ENCODE measurements around the gene ORAI3. TPM values are rescaled to one million over a fixed set of nuclear protein-coding genes. Genes with fewer than 3 reads are reported as not detected.

The ORAI3 gene
- total RNA-seq, 2 experiments from 2014 or later, result 7.8 to 18.3 TPM

DNA sequence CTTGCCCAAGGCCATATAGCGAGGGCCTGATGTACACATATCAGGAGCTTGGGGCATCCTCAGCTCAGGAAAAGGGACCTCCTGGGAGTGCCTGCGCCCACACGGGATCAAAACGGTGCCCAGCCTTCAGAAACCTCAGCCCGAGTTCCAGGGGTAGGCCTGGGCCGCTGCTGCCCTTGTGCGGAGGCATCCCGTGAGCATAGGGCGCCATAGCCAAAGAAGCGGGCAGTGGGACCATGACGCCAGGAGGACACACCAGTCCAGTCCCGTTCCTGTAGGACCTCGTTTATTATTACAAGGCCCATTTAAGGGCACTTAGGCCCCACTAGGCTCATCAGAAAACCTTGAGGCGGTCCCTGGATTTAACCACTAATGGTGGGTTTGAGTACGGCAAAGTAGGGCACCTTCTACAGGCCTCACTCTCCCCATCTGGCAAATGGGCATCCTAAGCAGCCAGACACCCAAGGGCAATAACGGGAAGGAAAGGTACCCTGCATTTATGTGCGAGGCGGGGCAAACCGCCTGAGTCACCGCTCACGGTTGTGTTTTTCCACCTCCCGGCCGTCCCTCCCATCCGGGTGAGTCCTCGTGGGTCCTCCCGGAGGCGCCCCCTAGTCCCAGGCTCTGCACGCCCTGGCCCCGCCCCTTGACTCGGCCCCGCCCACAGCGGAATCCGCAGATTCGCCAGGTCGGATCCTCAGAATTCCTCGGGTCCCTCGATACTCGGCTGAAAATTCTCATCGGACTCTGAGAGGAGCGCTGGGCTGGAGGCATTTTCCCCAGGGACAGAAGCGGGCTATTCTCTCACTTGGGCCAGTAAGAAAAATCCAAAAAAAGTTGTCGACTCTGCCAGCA, 8.0 kb downstream of the ORAI3 start:
- Histone ChIP-seq H3K36me3 (ENCODE audit: insufficient read depth, low read length) (peaks cover 33% of the 10 kb centered on the region), H3K79me2 (ENCODE audit: insufficient read depth, low read depth, low read length) (peaks cover 27% of the 10 kb centered on the region), H3K9me2 (ENCODE audit: insufficient read depth, low read length) (no peaks in the 10 kb centered on the region), H2AFZ (ENCODE audit: low read length) (peak overlapping the region; percentile 89), H3K4me2 (ENCODE audit: low read length) (peak overlapping the region; percentile 82), H3K9me3 (ENCODE audit: low read length) (no peaks in the 10 kb centered on the region), H3K4me1 (ENCODE audit: insufficient read depth, low read length, poor library complexity, severe bottlenecking) (peaks cover 35% of the 10 kb centered on the region), H3K4me3 (ENCODE audit: low read depth, low read length, poor library complexity, severe bottlenecking) (peak overlapping the region; percentile 75), H4K20me1 (ENCODE audit: insufficient read depth, low read length) (peaks cover 11% of the 10 kb centered on the region), H3K27ac (ENCODE audit: low read depth, low read length, poor library complexity, severe bottlenecking) (peak overlapping the region; percentile 90)
- ChIA-PET CTCF (ENCODE audit: unreplicated experiment) (no interaction called here), POLR2A (interaction anchor here (0.5 kb wide), 1 partner anchor 101 kb away, joined by 3 read pairs; no protein-coding TSS in a partner anchor)
- TF ChIP-seq EZH2phosphoT487 (IDR thresholded peaks at IDR 0.05; ENCODE audit: borderline replicate concordance, low read depth, low read length), result no peak
- TF ChIP-seq, protein P1, sequence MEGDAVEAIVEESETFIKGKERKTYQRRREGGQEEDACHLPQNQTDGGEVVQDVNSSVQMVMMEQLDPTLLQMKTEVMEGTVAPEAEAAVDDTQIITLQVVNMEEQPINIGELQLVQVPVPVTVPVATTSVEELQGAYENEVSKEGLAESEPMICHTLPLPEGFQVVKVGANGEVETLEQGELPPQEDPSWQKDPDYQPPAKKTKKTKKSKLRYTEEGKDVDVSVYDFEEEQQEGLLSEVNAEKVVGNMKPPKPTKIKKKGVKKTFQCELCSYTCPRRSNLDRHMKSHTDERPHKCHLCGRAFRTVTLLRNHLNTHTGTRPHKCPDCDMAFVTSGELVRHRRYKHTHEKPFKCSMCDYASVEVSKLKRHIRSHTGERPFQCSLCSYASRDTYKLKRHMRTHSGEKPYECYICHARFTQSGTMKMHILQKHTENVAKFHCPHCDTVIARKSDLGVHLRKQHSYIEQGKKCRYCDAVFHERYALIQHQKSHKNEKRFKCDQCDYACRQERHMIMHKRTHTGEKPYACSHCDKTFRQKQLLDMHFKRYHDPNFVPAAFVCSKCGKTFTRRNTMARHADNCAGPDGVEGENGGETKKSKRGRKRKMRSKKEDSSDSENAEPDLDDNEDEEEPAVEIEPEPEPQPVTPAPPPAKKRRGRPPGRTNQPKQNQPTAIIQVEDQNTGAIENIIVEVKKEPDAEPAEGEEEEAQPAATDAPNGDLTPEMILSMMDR (conservative IDR thresholded peaks at IDR 0.05; ENCODE audit: low read length), result peak; percentile 66; the same call in 1 of the 2 replicates
- DNase-seq (ENCODE audit: low spot score), result peak; percentile 92
- TSS peak; percentile 94 for BruUV-seq (replicated peaks)
- intact Hi-C loops (cut with micrococcal nuclease; ENCODE audit: unreplicated experiment), result loop anchor here (2.0 to 5.0 kb wide), 2 partner anchors 34 to 115 kb away; partner anchors contain the start of genes FBXL19, ZNF646 and ZNF668

DNA sequence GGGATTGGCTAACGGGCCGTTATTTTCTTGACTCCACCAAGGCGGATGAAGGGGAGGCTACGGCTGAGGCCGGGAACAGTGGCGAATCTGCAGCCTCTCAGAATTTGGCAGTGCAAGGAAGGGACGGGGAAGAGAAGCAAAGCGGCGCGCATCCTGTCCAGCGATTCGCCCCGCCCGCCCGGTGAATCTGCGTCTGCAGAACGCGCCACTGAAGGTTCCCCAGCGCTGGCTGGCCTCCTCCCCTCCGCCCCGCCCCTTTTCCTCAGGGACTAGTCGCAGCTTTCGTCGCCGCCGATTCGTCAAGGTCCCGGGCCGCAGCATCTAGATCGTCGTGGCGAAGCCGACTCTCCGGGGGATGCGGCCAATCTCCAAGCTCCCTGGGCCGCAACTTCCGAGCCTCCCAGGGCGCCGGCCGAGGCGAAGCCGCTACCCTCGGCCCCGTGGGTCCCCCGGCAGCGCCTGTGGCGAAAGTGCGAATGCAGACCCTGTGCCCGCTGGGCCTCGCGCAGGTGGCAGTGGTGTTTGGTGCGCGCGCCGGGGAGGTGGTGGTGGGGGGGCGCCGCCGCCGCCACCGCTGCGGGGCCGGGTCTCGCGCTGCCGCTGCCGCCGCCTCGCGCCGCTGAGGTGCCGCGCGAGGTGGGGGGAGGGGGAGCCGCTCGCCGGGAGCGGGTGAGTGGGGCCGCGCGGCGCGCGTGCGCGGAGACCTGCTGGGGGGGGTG, 8.7 kb downstream of the ORAI3 start, which contains the start of gene SETD1A:
SETD1A (plus strand) TSS at position 299 of the 719 bp plus-strand sequence. CDS start 978 bp downstream, outside the sequence.
- TF ChIP-seq, protein P1 (conservative IDR thresholded peaks at IDR 0.05; ENCODE audit: low read length), result no peak
- TF ChIP-seq EZH2phosphoT487 (IDR thresholded peaks at IDR 0.05; ENCODE audit: borderline replicate concordance, low read depth, low read length), result no peak

More for the DNA sequence above, 8.7 kb downstream of the ORAI3 start, which contains the start of gene SETD1A:
- peak within 1 kb of the TSS; percentile 75 for H3K4me3 ChIP-seq (ENCODE audit: low read depth, low read length, poor library complexity, severe bottlenecking)
- H4K20me1 ChIP-seq (ENCODE audit: insufficient read depth, low read length), result peaks cover 11% of the 10 kb centered on the region
- H3K4me2 ChIP-seq (ENCODE audit: low read length), result peak within 1 kb of the TSS; percentile 94
- POLR2A ChIA-PET, result interaction anchor here (0.5 kb wide), 1 partner anchor 100 kb away, joined by 3 read pairs; no protein-coding TSS in a partner anchor
- H3K79me2 ChIP-seq (ENCODE audit: insufficient read depth, low read depth, low read length), result peaks cover 27% of the 10 kb centered on the region
- intact Hi-C loops (cut with micrococcal nuclease; ENCODE audit: unreplicated experiment), result loop anchor here (2.0 to 5.0 kb wide), 2 partner anchors 35 to 115 kb away; partner anchors contain the start of genes FBXL19, ZNF646 and ZNF668
- BruUV-seq (replicated peaks), result no TSS peak
- CTCF ChIA-PET (ENCODE audit: unreplicated experiment), result no interaction called here
- H2AFZ ChIP-seq (ENCODE audit: low read length), result peak within 1 kb of the TSS; percentile 89
- H3K9me3 ChIP-seq (ENCODE audit: low read length), result no peaks in the 10 kb centered on the region
- no peaks in the 10 kb centered on the region for H3K9me2 ChIP-seq (ENCODE audit: insufficient read depth, low read length)
- peaks cover 41% of the 10 kb centered on the region for H3K36me3 ChIP-seq (ENCODE audit: insufficient read depth, low read length)
- peak within 1 kb of the TSS; percentile 90 for H3K27ac ChIP-seq (ENCODE audit: low read depth, low read length, poor library complexity, severe bottlenecking)
- peaks cover 35% of the 10 kb centered on the region for H3K4me1 ChIP-seq (ENCODE audit: insufficient read depth, low read length, poor library complexity, severe bottlenecking)
- DNase-seq (ENCODE audit: low spot score), result peak; percentile 99
